ENCODE measurements around the gene HSD3B7. TPM values are rescaled to one million over a fixed set of nuclear protein-coding genes. Genes with fewer than 3 reads are reported as not detected.

HSD3B7 gene
- total and polyA plus RNA-seq, 10 of the 15 experiments (the other 5 are each of a cell fraction or from before 2014, with no cell fraction given): 0.18 to 1.8 (median 0.48) TPM; not detected in 1

DNA sequence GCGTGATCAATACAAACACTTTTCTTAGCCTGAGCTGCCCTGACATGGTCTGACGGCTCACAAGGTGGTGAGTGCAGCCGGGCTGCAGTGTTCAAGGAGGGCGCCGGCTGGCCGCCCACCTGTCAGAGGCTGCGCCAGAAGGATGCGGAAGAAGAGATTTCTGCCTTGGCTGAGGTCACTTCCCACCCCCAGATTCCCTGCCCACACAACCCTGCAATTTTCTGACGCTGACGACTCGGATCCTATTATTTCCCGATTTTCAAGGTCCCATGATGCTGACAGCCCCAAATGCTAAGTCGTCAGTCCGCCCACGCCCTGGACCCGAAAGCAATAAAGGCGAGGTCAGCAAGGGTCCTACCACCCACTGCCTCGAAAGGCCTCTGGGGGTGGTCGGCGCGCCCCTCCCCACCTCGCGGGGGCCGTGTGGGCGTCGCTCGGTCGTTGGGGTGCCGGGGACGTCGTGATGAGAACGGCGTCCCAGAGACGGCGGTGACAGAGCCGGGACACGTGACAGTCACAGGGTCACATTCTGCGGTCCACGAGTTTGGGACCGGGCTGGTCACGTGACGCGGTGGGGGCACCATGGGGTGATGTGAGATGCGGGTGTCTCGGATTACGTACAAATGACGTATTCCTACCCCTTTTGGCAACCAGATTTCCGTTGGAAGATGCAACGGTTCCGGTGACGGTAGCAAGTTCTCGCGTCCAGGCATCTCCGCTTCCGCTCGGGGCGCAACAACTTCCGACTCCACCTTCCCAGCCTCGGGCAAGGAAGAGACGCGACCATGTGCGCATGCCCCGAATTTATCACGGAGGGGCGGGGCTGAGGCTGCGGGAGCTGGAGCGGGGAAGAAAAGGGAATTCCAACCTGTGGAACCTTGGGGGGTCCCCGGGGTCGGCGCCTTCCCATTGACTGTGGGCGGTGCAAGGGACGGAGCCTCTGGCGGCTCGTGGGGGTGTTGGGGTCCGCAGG lies 48.0 kb downstream of the HSD3B7 start, which contains the start of gene STX4 (continued):
- no peak for TF ChIP-seq SKIL (IDR thresholded peaks at IDR 0.05; ENCODE audit: low read depth, poor library complexity, severe bottlenecking)
- TF ChIP-seq FOS (IDR thresholded peaks at IDR 0.05; ENCODE audit: borderline replicate concordance, extremely low read depth, insufficient read length): peak; percentile 26
- no peak; the same call in 1 of the 2 replicates for TF ChIP-seq CBX5 (IDR thresholded peaks at IDR 0.05; ENCODE audit: low read depth)
- TF ChIP-seq NR2F1 (conservative IDR thresholded peaks at IDR 0.05): peak; percentile 89
- TF ChIP-seq FOXM1 (IDR thresholded peaks at IDR 0.05; ENCODE audit: low read depth, low read length): no peak
- no peak for TF ChIP-seq BMI1 (IDR thresholded peaks at IDR 0.05; ENCODE audit: borderline replicate concordance)
- TF ChIP-seq RCOR1 (conservative IDR thresholded peaks at IDR 0.05; ENCODE audit: low read depth, low read length): no peak
- TF ChIP-seq KLF5 (IDR thresholded peaks at IDR 0.05; ENCODE audit: partially characterized antibody): peak; percentile 69
- peak; percentile 52; the same call in 1 of the 2 replicates for TF ChIP-seq YY1 (IDR thresholded peaks at IDR 0.05; ENCODE audit: low read depth, low read length)
- no peak for TF ChIP-seq NR2C2 (IDR thresholded peaks at IDR 0.05; ENCODE audit: borderline replicate concordance, control insufficient read depth, insufficient read length, low read depth)
- TF ChIP-seq ZBTB11 (CRISPR knock-in tag; IDR thresholded peaks at IDR 0.05): peak; percentile 67
- TF ChIP-seq TARDBP (IDR thresholded peaks at IDR 0.05; ENCODE audit: borderline replicate concordance): peak; percentile 64; the same call in 1 of the 2 replicates
- peak; percentile 59 for TF ChIP-seq PKNOX1 (IDR thresholded peaks at IDR 0.05)
- TF ChIP-seq POLR2AphosphoS5 (IDR thresholded peaks at IDR 0.05; ENCODE audit: low read length): no peak; the same call in 1 of the 2 replicates
- peak; percentile 87 for TF ChIP-seq HCFC1 (IDR thresholded peaks at IDR 0.05; ENCODE audit: low read length)
- no peak for TF ChIP-seq BRCA1 (IDR thresholded peaks at IDR 0.05; ENCODE audit: low read depth, low read length)
- peak; percentile 73 for TF ChIP-seq TCF12 (IDR thresholded peaks at IDR 0.05; ENCODE audit: low read depth, low read length)
- no peak for TF ChIP-seq TAF1 (IDR thresholded peaks at IDR 0.05; ENCODE audit: borderline replicate concordance, low read depth, low read length)
- TF ChIP-seq MAX (IDR thresholded peaks at IDR 0.05; ENCODE audit: low read depth, low read length): peak; percentile 95
- TF ChIP-seq BCL3 (IDR thresholded peaks at IDR 0.05; ENCODE audit: borderline replicate concordance, insufficient read depth, low read depth, low read length, poor library complexity, severe bottlenecking): no peak
- peak; percentile 99 for TF ChIP-seq CREM (IDR thresholded peaks at IDR 0.05; ENCODE audit: low read depth)
